Right lobe of liver (tissue), 6 donors: ENCODE data around the gene AMN1. TPM values are rescaled to one million over a fixed set of nuclear protein-coding genes. Genes with fewer than 3 reads are reported as not detected.

Experiments
- ATAC-seq, 4 donors: fragments of 200-7000 bp; cut with Tn5 transposase; one replicate each; pipeline ENCODE4 v1.9.1; 2020; ENCODE audit warnings: mild to moderate bottlenecking in 4 of 4, moderate library complexity in 4 of 4
- DNase-seq, 3 donors: peaks; one replicate each; pipeline ENCODE4 v3.0.0-alpha.2; 2020
- H3K27ac ChIP-seq, 3 donors: fragments of 200-600 bp; one replicate each; pipeline ENCODE4 v1.8.0; 2022
- H3K27me3 ChIP-seq, 2 donors: fragments of 200-600 bp; one replicate each; pipeline ENCODE4 v1.8.0; 2022
- H3K36me3 ChIP-seq, 4 donors: fragments of 200-600 bp; sonication (generic) in 1 of 4; one replicate each; pipeline versions ENCODE4 v1.5.1 to v1.8.0; 2017 to 2022; ENCODE audit warnings: control low read depth in 1 of 4
- H3K4me1 ChIP-seq, 4 donors: fragments of 200-600 bp; sonication (generic) in 1 of 4; one replicate each; pipeline versions ENCODE4 v1.5.1 to v1.8.0; 2017 to 2022; ENCODE audit warnings: control low read depth in 1 of 4
- H3K4me3 ChIP-seq, 3 donors: fragments of 200-600 bp; one replicate each; pipeline ENCODE4 v1.8.0; 2022
- H3K9me3 ChIP-seq, 4 donors: fragments of 200-600 bp; sonication (generic) in 1 of 4; one replicate each; pipeline versions ENCODE4 v1.5.1 to v1.8.0; 2017 to 2022; ENCODE audit warnings: control low read depth in 1 of 4
- CTCF ChIP-seq, 4 donors: fragments of 200-600 bp in 3 of 4; fragments of 450-650 bp in 1 of 4; IDR thresholded peaks; one replicate each; pipeline versions ENCODE4 v1.5.1 to v1.8.0; 2016 to 2022; ENCODE audit warnings: antibody characterized with exemption in 4 of 4, mild to moderate bottlenecking in 2 of 4
- POLR2A ChIP-seq: fragments of 450-650 bp; IDR thresholded peaks from one replicate; pipeline ENCODE4 v1.6.1; 2017; ENCODE audit warnings: antibody characterized with exemption, mild to moderate bottlenecking
- WGBS: methylation state at CpG from one replicate; pipeline ENCODE4 v1.1.6; 2018; ENCODE audit warnings: low coverage, low lambda C conversion rate; ENCODE audit not compliant: insufficient coverage; ENCODE audit errors: missing lambda C conversion rate; 5-methylcytosine and 5-hydroxymethylcytosine counted together
- intact Hi-C, 2 donors: fragments of 100-400 bp; cut with DNase I; formaldehyde crosslinking; loops; one replicate each; pipeline versions ENCODE4 v1.11.2 to v1.14.1; 2022
- total RNA-seq, 6 experiments: library from RNA; depleted of rRNA in 2 of 6; stranded (reverse); fragments of >200 nt in 2 of 6; fragmentation: NEBNext Ultra II Directional in 3 of 6; extraction: Animal tissue kit (Norgen Biotek cat#: 25700) in 3 of 6; gene quantifications; one replicate each; pipeline versions ENCODE4 v1.1.0 to v1.2.4, GENCODE V29; 2016 to 2023
- donor health status: DM: no; HTN: yes; CAD: no.
- donor health status: DM: no; HTN: no; CAD: no.
- donor health status: DM: no; HTN: no; CAD: no.
- donor health status: DM: no; HTN: yes; CAD: no.
- donor health status: DM: no; HTN: yes; CAD: no.

The AMN1 gene
- total RNA-seq, 6 experiments from 2014 or later = 1.2 to 7.3 (median 2.8) TPM

- Histone ChIP-seq H3K36me3 (no peaks in the 10 kb centered on the region), H3K4me3 (no peak overlapping the region), H3K4me1 (no peaks in the 10 kb centered on the region), H3K27me3 (no peaks in the 10 kb centered on the region), H3K9me3 (no peaks in the 10 kb centered on the region), H3K27ac (no peak overlapping the region)
- no peak for ATAC-seq
- intact Hi-C loops = no loop called here
- no peak for DNase-seq
- whole genome bisulfite sequencing = 80% methylated on average over 8 of the region's 8 CpGs
- TF ChIP-seq POLR2A (no peak), CTCF (IDR thresholded peaks at IDR 0.05) (no peak)
Measured at GRCh38 chr12:31644536-31644935, 84.3 kb downstream of the AMN1 start.

DNA sequence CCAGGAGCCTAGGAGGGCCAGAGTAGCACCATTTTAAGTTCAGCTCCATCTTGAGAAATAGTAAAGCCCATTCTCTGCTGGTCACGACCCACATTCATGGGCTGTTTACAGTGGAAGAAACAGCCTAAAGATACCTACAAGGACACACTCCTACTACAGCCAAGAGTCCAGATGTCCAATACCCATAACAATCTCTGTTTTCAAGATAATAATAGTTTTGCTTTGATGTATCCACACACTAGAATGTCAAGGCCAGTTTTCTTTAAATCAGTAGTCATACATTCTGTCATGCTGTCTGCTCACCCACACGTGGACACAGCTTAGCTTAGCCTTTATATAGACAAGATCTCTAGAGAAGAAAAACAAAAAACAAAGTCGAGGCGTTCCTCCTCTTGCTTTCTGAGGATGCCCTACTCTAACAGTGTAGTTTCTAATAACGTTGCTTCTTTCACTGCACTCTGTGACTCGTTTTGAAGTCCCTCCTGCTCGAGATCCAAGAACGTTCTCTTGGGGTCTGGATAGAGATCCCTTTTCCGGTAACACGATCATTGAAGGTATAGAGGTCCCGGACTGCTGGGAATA, 87.2 kb downstream of the AMN1 start:
- no peaks in the 10 kb centered on the region for H3K36me3 ChIP-seq
- no peaks in the 10 kb centered on the region for H3K4me1 ChIP-seq
- H3K27ac ChIP-seq = no peak overlapping the region
- no peak overlapping the region for H3K4me3 ChIP-seq
- intact Hi-C loops = no loop called here
- no peak for ATAC-seq
- 66% methylated on average over 11 of the region's 11 CpGs for WGBS
- DNase-seq = no peak
- TF ChIP-seq CTCF (IDR thresholded peaks at IDR 0.05) = no peak
- TF ChIP-seq POLR2A = no peak
- H3K27me3 ChIP-seq = no peaks in the 10 kb centered on the region
- H3K9me3 ChIP-seq = no peaks in the 10 kb centered on the region

GRCh38 chr12:31634620-31635019, 94.2 kb downstream of the AMN1 start:
- DNase-seq (no peak), ATAC-seq (no peak)
- Histone ChIP-seq H3K27ac (no peak overlapping the region), H3K36me3 (no peaks in the 10 kb centered on the region), H3K4me3 (no peak overlapping the region), H3K4me1 (peaks cover 0 to 4% (median 0%) of the 10 kb centered on the region in 4 donors), H3K9me3 (no peaks in the 10 kb centered on the region), H3K27me3 (no peaks in the 10 kb centered on the region)
- TF ChIP-seq POLR2A = no peak
- no peak for TF ChIP-seq CTCF (IDR thresholded peaks at IDR 0.05)
- intact Hi-C loops = loop anchor here in 1 of 2 donors (5.0 kb wide), 1 partner anchor 232 kb away; no protein-coding TSS in a partner anchor
- 90% methylated on average over 1 of the region's 1 CpG for WGBS

GRCh38 chr12:31633464-31633863, 95.4 kb downstream of the AMN1 start:
- no peak for TF ChIP-seq POLR2A
- Histone ChIP-seq H3K36me3 (no peaks in the 10 kb centered on the region), H3K27me3 (no peaks in the 10 kb centered on the region), H3K27ac (no peak overlapping the region), H3K4me3 (no peak overlapping the region), H3K4me1 (peaks cover 0 to 4% (median 0%) of the 10 kb centered on the region in 4 donors), H3K9me3 (no peaks in the 10 kb centered on the region)
- WGBS = 67% methylated on average over 4 of the region's 4 CpGs
- DNase-seq = no peak
- intact Hi-C loops = no loop called here
- ATAC-seq = no peak

DNA sequence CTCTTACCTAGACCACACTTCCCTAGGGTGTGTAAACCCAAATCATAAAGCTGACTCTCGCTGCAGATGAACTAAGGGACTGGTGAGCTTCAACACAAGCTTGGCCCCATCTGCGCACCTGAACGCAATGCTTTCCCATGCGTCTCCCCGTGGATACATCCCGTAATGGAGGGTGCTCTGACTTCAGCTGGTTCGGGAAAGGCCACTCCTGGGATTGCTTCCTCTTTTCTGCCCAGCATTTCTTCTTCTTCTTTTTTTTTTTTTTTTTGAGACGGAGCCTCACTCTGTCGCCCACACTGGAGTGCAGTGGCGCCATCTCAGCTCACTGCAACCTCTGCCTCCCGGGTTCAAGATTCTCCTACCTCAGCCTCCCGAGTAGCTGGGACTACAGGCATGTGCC, 97.0 kb downstream of the AMN1 start:
- WGBS = 78% methylated on average over 8 of the region's 12 CpGs
- ATAC-seq (no peak), DNase-seq (no peak)
- Histone ChIP-seq H3K9me3 (no peaks in the 10 kb centered on the region), H3K4me3 (no peak overlapping the region), H3K36me3 (no peaks in the 10 kb centered on the region), H3K27me3 (no peaks in the 10 kb centered on the region), H3K27ac (no peak overlapping the region), H3K4me1 (peaks cover 0 to 4% (median 0%) of the 10 kb centered on the region in 4 donors)
- intact Hi-C loops = no loop called here
- TF ChIP-seq POLR2A (no peak), CTCF (IDR thresholded peaks at IDR 0.05) (no peak)
